Tibial nerve (tissue), 4 donors: ENCODE results near the gene PRPF6. TPM values are rescaled to one million over a fixed set of nuclear protein-coding genes. Genes with fewer than 3 reads are reported as not detected.

Experiments used
- DNase-seq, 2 donors: peaks; one replicate each; pipeline ENCODE4 v3.0.0-alpha.2; 2019; ENCODE audit warnings: low spot score in 2 of 2
- H3K27ac ChIP-seq, 4 donors: fragments of 200-600 bp; sonication (generic) in 3 of 4; one replicate each; pipeline ENCODE4 v1.5.1; 2017 to 2019; ENCODE audit warnings: mild to moderate bottlenecking in 1 of 4
- H3K27me3 ChIP-seq, 2 donors: fragments of 200-600 bp; sonication (generic) in 1 of 2; one replicate each; pipeline versions ENCODE4 v1.5.1 to v1.6.0; 2017 to 2019
- H3K36me3 ChIP-seq, 3 donors: fragments of 200-600 bp; sonication (generic); one replicate each; pipeline ENCODE4 v1.5.1; 2018 to 2019
- H3K4me1 ChIP-seq, 4 donors: fragments of 200-600 bp; sonication (generic) in 3 of 4; one replicate each; pipeline ENCODE4 v1.5.1; 2017 to 2019
- H3K4me3 ChIP-seq, 4 donors: fragments of 200-600 bp; sonication (generic) in 3 of 4; one replicate each; pipeline ENCODE4 v1.5.1; 2017 to 2019; ENCODE audit warnings: mild to moderate bottlenecking in 1 of 4, moderate library complexity in 1 of 4
- H3K9me3 ChIP-seq, 4 donors: fragments of 200-600 bp; sonication (generic) in 3 of 4; one replicate each; pipeline ENCODE4 v1.5.1; 2017 to 2019
- CTCF ChIP-seq, 5 experiments: fragments of 200-600 bp in 3 of 5; fragments of 450-650 bp in 2 of 5; sonication (generic) in 3 of 5; IDR thresholded peaks; one replicate each; pipeline ENCODE4 v1.5.1; 2016 to 2019; ENCODE audit warnings: antibody characterized with exemption in 5 of 5, mild to moderate bottlenecking in 3 of 5, moderate library complexity in 2 of 5
- EP300 ChIP-seq, 2 donors: sonication (generic); formaldehyde crosslinking; IDR thresholded peaks; one replicate each; pipeline ENCODE4 v1.6.1; 2017; ENCODE audit warnings: antibody characterized with exemption in 2 of 2, mild to moderate bottlenecking in 1 of 2
- POLR2A ChIP-seq, 2 donors: fragments of 450-650 bp; IDR thresholded peaks; one replicate each; pipeline ENCODE4 v1.6.1; 2017; ENCODE audit warnings: antibody characterized with exemption in 2 of 2, mild to moderate bottlenecking in 2 of 2, moderate library complexity in 2 of 2
- WGBS, 2 donors: methylation state at CpG; one replicate each; pipeline ENCODE4 v1.1.5; 2018; 5-methylcytosine and 5-hydroxymethylcytosine counted together
- total RNA-seq, 4 donors: library from RNA; depleted of rRNA; stranded (reverse); fragments of >200 nt; gene quantifications; one replicate each; pipeline ENCODE4 v1.1.0, GENCODE V29; 2016

PRPF6 gene
- total RNA-seq, 4 donors from 2014 or later: 70.5 to 77.0 (median 73.8) TPM

GRCh38 chr20:64062596-64063388, 81.9 kb downstream of the PRPF6 start, which contains the start of gene TCEA2:
Gene TCEA2, plus strand, starts transcription at chr20:64063198. Its CDS starts 115 bp downstream, at chr20:64063313.
- peak within 1 kb of the TSS; percentile 78 to 92 (median 82) for H3K27ac ChIP-seq
- H3K27me3 ChIP-seq: peaks cover 0 to 4% of the 10 kb centered on the region in 2 donors
- 1 to 9% methylated on average over 17 to 29 of the region's 85 CpGs for WGBS, 2 donors
- H3K4me3 ChIP-seq: peak within 1 kb of the TSS; percentile 64 to 97 (median 80)
- peaks cover 0 to 47% (median 20%) of the 10 kb centered on the region in 4 donors for H3K4me1 ChIP-seq
- no peaks in the 10 kb centered on the region for H3K9me3 ChIP-seq
- peaks cover 0 to 9% (median 0%) of the 10 kb centered on the region in 3 donors for H3K36me3 ChIP-seq
- DNase-seq: peak; percentile 94
- TF ChIP-seq CTCF (IDR thresholded peaks at IDR 0.05): peak in 2 of 5 experiments; percentile 20 to 34
- peak; percentile 36 to 61 for TF ChIP-seq POLR2A (IDR thresholded peaks at IDR 0.05)
- peak; percentile 84 to 85 for TF ChIP-seq EP300 (IDR thresholded peaks at IDR 0.05)

- TF ChIP-seq EP300 (IDR thresholded peaks at IDR 0.05): no peak
- TF ChIP-seq POLR2A (IDR thresholded peaks at IDR 0.05): no peak
- TF ChIP-seq CTCF (IDR thresholded peaks at IDR 0.05): no peak
- WGBS, 2 donors: 2% methylated on average over 26 to 38 of the region's 51 CpGs
- peak overlapping the region; percentile 64 to 97 (median 80) for H3K4me3 ChIP-seq
- no peaks in the 10 kb centered on the region for H3K27me3 ChIP-seq
- peak overlapping the region; percentile 78 to 92 (median 82) for H3K27ac ChIP-seq
- peaks cover 0 to 16% (median 0%) of the 10 kb centered on the region in 3 donors for H3K36me3 ChIP-seq
- H3K4me1 ChIP-seq: peaks cover 0 to 40% (median 20%) of the 10 kb centered on the region in 4 donors
- H3K9me3 ChIP-seq: no peaks in the 10 kb centered on the region
- DNase-seq: no peak
Observed at GRCh38 chr20:64063389-64064144, 82.6 kb downstream of the PRPF6 start.

GRCh38 chr20:64064145-64064698, 83.3 kb downstream of the PRPF6 start:
- H3K4me1 ChIP-seq: peaks cover 0 to 40% (median 20%) of the 10 kb centered on the region in 4 donors
- TF ChIP-seq EP300 (IDR thresholded peaks at IDR 0.05) (no peak), POLR2A (IDR thresholded peaks at IDR 0.05) (no peak), CTCF (IDR thresholded peaks at IDR 0.05) (no peak)
- 12 to 20% methylated on average over 10 of the region's 12 CpGs for WGBS, 2 donors
- peaks cover 0 to 23% (median 0%) of the 10 kb centered on the region in 3 donors for H3K36me3 ChIP-seq
- H3K27ac ChIP-seq: peak overlapping the region; percentile 78 to 92 (median 82)
- H3K27me3 ChIP-seq: no peaks in the 10 kb centered on the region
- DNase-seq: no peak
- no peaks in the 10 kb centered on the region for H3K9me3 ChIP-seq
- peak overlapping the region; percentile 64 to 97 (median 80) for H3K4me3 ChIP-seq

- H3K4me1 ChIP-seq: peaks cover 0 to 40% (median 20%) of the 10 kb centered on the region in 4 donors
- TF ChIP-seq CTCF (IDR thresholded peaks at IDR 0.05) (no peak), EP300 (IDR thresholded peaks at IDR 0.05) (no peak), POLR2A (IDR thresholded peaks at IDR 0.05) (no peak)
- DNase-seq: no peak
- no peaks in the 10 kb centered on the region for H3K27me3 ChIP-seq
- no peak overlapping the region for H3K27ac ChIP-seq
- H3K9me3 ChIP-seq: no peaks in the 10 kb centered on the region
- H3K4me3 ChIP-seq: no peak overlapping the region
- H3K36me3 ChIP-seq: peaks cover 0 to 33% (median 0%) of the 10 kb centered on the region in 3 donors
- 52 to 56% methylated on average over 26 of the region's 27 CpGs for WGBS, 2 donors
Observed at GRCh38 chr20:64065062-64065973, 84.4 kb downstream of the PRPF6 start.
